RWPE1 (cell line): ENCODE results near the gene C16orf74.

ENCODE experiments used
- CTCF ChIA-PET: fragments of 350-600 bp; sonication (Branson Sonifier 250); formaldehyde crosslinking; extraction: SDS; loops from one replicate; lab custom pipeline; 2021; lab: Yijun Ruan, JAX
- POLR2A ChIA-PET: fragments of 400-600 bp; formaldehyde crosslinking; extraction: SDS; loops from one replicate; lab custom pipeline; 2020; ENCODE audit warnings: antibody characterized with exemption; ENCODE audit not compliant: low non-redundant PET; lab: Yijun Ruan, JAX
- DNase-seq: peaks from one replicate; pipeline ENCODE4 v3.0.0; 2012; ENCODE audit warnings: low spot score
- H3K27ac ChIP-seq: fragments of 450-650 bp; 2 replicates; pipeline ENCODE4 v1.5.1; 2017
- TF ChIP-seq, protein P1 (sequence below): fragments of 450-650 bp; conservative IDR thresholded peaks from 2 replicates; pipeline ENCODE4 v1.5.1; 2017; ENCODE audit warnings: low read depth, mild to moderate bottlenecking

The C16orf74 gene

DNA sequence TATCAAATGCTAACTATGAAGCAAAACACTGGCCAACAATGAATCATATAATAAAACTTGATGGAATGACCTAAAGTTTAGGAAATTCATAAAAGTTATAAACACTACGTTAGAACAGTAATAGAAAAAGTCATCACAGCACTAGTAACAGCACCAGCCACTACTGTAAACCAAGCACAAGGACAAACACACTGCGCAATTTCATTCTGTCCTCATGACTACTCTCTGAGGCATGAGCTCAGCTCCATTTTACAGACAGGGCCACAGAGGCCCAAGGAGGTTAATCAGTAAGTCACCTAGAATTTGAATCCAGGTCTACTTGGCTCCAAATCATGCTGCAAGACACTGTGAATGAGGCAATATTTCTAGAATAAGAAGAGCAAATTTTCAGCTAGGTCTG, 35.0 kb upstream of the C16orf74 start:
- TF ChIP-seq, protein P1, sequence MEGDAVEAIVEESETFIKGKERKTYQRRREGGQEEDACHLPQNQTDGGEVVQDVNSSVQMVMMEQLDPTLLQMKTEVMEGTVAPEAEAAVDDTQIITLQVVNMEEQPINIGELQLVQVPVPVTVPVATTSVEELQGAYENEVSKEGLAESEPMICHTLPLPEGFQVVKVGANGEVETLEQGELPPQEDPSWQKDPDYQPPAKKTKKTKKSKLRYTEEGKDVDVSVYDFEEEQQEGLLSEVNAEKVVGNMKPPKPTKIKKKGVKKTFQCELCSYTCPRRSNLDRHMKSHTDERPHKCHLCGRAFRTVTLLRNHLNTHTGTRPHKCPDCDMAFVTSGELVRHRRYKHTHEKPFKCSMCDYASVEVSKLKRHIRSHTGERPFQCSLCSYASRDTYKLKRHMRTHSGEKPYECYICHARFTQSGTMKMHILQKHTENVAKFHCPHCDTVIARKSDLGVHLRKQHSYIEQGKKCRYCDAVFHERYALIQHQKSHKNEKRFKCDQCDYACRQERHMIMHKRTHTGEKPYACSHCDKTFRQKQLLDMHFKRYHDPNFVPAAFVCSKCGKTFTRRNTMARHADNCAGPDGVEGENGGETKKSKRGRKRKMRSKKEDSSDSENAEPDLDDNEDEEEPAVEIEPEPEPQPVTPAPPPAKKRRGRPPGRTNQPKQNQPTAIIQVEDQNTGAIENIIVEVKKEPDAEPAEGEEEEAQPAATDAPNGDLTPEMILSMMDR, result no peak
- CTCF ChIA-PET, result no interaction called here
- POLR2A ChIA-PET, result no interaction called here
- no peak for DNase-seq
- H3K27ac ChIP-seq, result peak overlapping the region; percentile 31

DNA sequence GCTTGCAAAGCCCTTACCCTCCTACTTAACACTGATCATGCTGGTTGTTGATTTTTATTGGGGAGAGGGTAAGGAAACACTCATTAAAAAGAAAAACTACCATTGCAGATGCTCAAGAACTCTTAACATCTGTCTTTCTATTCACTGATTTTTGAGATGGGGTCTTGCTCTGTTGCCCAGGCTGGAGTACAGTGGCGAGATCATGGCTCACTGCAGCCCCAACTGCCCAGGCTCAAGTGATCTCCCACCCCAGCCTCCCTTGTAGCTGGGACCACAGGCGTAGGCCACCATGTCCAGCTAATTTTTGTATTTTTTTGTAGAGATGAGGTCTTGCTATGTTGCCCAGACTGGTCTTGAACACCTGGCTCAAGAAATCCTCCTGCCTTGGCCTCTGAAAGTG, 33.9 kb upstream of the C16orf74 start:
- ChIA-PET POLR2A (no interaction called here), CTCF (interaction anchor here (0.5 kb wide), 1 partner anchor 1454 kb away, joined by 3 read pairs; no protein-coding TSS in a partner anchor)
- H3K27ac ChIP-seq, result peak overlapping the region; percentile 31
- DNase-seq, result no peak
- TF ChIP-seq, protein P1, result no peak

DNA sequence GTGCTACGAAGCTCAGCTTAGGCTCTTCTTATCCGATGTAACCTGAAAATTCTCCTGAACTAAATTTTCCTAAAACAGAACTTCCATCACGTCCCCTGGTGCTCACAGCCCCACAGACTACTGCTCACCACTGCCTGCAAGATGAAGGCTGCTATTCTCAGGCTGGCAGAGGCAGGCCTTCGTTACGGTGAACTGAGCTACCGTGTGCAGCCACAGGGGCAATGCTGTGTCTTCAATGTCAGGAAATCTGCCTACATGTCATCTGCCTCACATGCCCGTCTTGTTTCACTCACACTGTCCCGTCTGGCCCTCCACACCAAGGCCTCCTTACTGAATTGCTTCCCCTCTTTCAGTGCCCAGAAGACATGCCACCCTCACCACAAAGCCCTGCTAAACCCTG, 32.5 kb upstream of the C16orf74 start:
- TF ChIP-seq, protein P1, result no peak
- POLR2A ChIA-PET, result no interaction called here
- CTCF ChIA-PET, result no interaction called here
- peak overlapping the region; percentile 83 for H3K27ac ChIP-seq
- no peak for DNase-seq

DNA sequence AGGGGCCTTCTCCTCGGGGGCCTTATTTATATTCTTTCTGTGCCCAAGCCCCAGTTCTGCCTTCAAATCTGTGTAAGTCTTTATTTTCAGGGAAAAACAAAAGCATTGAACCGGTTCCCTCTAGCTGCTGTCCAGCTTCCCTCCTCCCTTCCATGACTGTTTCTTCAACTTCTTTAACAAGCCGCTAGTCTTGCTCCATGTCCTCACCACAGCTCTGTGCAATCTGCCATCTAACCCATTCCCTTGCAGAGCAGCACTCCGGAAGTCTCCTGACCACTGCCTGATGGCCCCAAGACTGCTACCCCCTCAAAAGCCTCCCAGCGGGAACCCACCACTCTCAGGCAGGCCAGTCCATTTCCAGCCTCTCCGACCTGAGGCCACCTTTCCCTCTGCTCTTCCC, 31.6 kb upstream of the C16orf74 start:
- TF ChIP-seq, protein P1, result no peak
- peak overlapping the region; percentile 83 for H3K27ac ChIP-seq
- POLR2A ChIA-PET, result no interaction called here
- no peak for DNase-seq
- CTCF ChIA-PET, result no interaction called here

DNA sequence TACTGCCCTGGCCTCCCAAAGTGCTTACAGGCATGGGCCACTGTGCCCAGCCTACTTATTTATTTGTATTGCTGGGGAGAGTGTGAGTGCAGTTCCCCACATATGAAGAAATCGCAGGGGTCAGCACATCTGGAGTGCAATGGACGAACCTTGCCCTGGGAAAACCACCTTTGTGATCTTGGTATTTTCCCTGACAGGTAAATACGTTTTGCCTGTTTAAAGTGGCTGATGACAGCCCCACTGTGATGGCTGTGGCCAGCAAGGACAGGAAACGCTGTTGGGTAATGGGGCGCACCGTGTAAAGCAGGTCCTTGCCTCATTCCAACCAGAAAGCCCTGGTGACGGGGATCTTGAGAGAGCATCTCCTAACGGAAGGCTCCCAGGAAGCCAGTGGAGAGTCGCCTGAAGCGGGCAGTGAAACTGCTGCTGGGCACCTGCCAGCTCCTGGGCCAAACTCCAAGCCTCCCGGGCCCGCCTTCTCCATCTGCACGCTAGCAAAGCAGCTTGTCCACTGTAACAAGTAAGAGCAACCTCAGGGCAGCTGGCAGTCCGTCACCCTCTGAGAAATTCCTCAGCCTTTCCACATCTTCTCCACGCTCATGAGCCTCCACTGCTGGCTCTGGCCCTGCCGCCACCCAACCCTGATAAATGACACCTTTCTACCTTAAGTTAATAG, 30.9 kb upstream of the C16orf74 start:
- CTCF ChIA-PET, result no interaction called here
- TF ChIP-seq, protein P1, result no peak
- POLR2A ChIA-PET, result no interaction called here
- DNase-seq, result no peak
- peak overlapping the region; percentile 83 for H3K27ac ChIP-seq

DNA sequence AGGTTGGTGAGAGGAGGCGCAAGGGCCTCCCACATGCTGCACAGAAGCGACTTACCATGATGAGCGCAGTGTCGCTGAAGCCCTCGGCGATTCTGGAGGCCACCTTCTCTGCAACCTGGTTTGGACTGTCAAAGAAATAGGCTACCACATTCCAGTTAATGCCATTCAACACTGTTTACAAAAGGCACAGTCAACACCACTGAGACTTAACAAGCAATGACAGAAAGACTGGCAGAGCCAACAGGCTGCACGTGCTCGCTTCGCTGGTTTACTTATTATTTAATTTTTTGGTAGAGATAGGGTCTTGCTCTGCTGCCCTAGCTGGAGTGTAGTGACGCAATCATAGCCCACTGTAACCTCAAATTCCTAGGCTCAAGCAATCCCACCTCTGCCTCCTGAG, 30.3 kb upstream of the C16orf74 start:
- DNase-seq, result no peak
- ChIA-PET POLR2A (no interaction called here), CTCF (no interaction called here)
- H3K27ac ChIP-seq, result peak overlapping the region; percentile 83
- TF ChIP-seq, protein P1, result no peak
